Caco-2 (cell line): ENCODE measurements around the gene GABRR2. TPM values are rescaled to one million over a fixed set of nuclear protein-coding genes. Genes with fewer than 3 reads are reported as not detected.

Experiments used
- BruUV-seq: library from RNA; stranded (reverse); fragments of 400-500 nt; replicated peaks from 2 replicates; lab custom pipeline; 2021; lab: Mats Ljungman, UMichigan
- CTCF ChIA-PET: fragments of 300-600 bp; sonication (Branson Sonifier 250); formaldehyde crosslinking; loops from one replicate; lab custom pipeline; 2022; ENCODE audit warnings: antibody characterized with exemption; lab: Charles Lee
- POLR2A ChIA-PET: fragments of 300-600 bp; sonication (Branson Sonifier 250); formaldehyde crosslinking; loops from one replicate; lab custom pipeline; 2022; ENCODE audit warnings: antibody characterized with exemption; lab: Charles Lee
- DNase-seq, 2 experiments: peaks; one replicate each; pipeline versions ENCODE4 v3.0.0 to v3.0.0-alpha.2; 2020 to 2022
- H3K27me3 ChIP-seq: replicated peaks from 2 replicates; pipeline ENCODE4 v1.6.0; 2011; ENCODE audit warnings: low read length; ENCODE audit not compliant: control insufficient read depth, insufficient read depth
- H3K36me3 ChIP-seq: 2 replicates; pipeline ENCODE4 v1.5.1; 2011; ENCODE audit warnings: low read length; ENCODE audit not compliant: control insufficient read depth, insufficient read depth
- H3K4me1 ChIP-seq: fragments of 250-450 bp; sonication (Bioruptor Pico); 2 replicates; pipeline ENCODE4 v1.5.1; 2020; ENCODE audit warnings: mild to moderate bottlenecking
- H3K4me3 ChIP-seq: 2 replicates; pipeline ENCODE4 v1.5.1; 2011; ENCODE audit warnings: low read depth, mild to moderate bottlenecking, control low read depth, low read length
- H3K9me3 ChIP-seq: fragments of 250-450 bp; sonication (Bioruptor Pico); 2 replicates; pipeline ENCODE4 v1.5.1; 2020; ENCODE audit warnings: mild to moderate bottlenecking, moderate library complexity
- H3K27ac Mint-ChIP-seq: one replicate; pipeline ENCODE4 v1.8.0; 2022; ENCODE audit warnings: mixed read lengths; ENCODE audit not compliant: unreplicated experiment
- H3K27me3 Mint-ChIP-seq: one replicate; pipeline ENCODE4 v1.8.0; 2022; ENCODE audit warnings: mixed read lengths; ENCODE audit not compliant: insufficient read depth, unreplicated experiment
- H3K36me3 Mint-ChIP-seq: one replicate; pipeline ENCODE4 v1.8.0; 2022; ENCODE audit warnings: mild to moderate bottlenecking, mixed read lengths; ENCODE audit not compliant: insufficient read depth, unreplicated experiment
- H3K4me1 Mint-ChIP-seq: one replicate; pipeline ENCODE4 v1.8.0; 2022; ENCODE audit warnings: low read depth, mixed read lengths; ENCODE audit not compliant: unreplicated experiment
- H3K4me3 Mint-ChIP-seq: one replicate; pipeline ENCODE4 v1.8.0; 2022; ENCODE audit warnings: mild to moderate bottlenecking, moderate library complexity, mixed read lengths; ENCODE audit not compliant: unreplicated experiment
- H3K9me3 Mint-ChIP-seq: one replicate; pipeline ENCODE4 v1.8.0; 2022; ENCODE audit warnings: mixed read lengths; ENCODE audit not compliant: unreplicated experiment
- intact Hi-C: fragments of 100-400 bp; cut with micrococcal nuclease; formaldehyde crosslinking; loops from one replicate; pipeline ENCODE4 v1.10.0; 2022; ENCODE audit not compliant: unreplicated experiment
- total RNA-seq: library from RNA; stranded (reverse); gene quantifications from 2 replicates; pipeline ENCODE4 v1.2.3, GENCODE V29; 2022
- TF ChIP-seq, protein P1 (sequence below), 2 experiments: fragments of 200-600 bp in 1 of 2; IDR thresholded peaks; 1 replicate in 1 of 2; 2 replicates in 1 of 2; pipeline versions ENCODE4 v1.5.1 to v1.8.0; 2011 to 2022; ENCODE audit warnings: antibody characterized with exemption in 1 of 2, control low read depth in 1 of 2, inconsistent platforms in 1 of 2, low read depth in 1 of 2, low read length in 1 of 2, mild to moderate bottlenecking in 1 of 2, moderate library complexity in 1 of 2; ENCODE audit not compliant: insufficient read depth in 1 of 2, severe bottlenecking in 1 of 2, unreplicated experiment in 1 of 2

GABRR2 gene
- total RNA-seq, 1 experiment from 2014 or later = 0.29 TPM

DNA sequence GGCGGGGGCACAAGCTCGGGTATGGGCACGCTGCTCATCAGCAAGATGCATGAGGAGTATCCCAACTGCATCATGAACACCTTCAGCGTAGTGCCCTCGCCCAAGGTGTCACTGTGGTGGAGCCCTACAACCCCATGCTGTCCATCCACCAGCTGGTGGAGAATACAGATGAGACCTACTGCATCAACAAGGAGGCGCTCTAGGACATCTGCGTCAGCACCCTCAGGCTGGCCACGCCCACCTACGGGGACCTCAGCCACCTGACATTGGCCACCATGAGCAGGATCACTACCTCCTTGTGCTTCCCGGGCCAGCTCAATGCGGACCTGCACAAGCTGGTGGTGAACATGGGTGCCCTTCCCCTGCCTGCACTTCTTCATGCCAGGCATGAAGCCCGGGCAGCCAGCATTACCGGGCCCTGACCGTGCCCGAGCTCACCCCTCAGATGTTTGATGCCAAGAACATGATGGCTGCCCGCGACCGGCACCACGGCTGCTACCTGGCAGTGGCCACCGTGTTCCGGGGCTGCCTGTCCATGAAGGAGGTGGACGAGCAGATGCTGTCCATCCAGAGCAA, 12.8 kb downstream of the GABRR2 start:
- BruUV-seq = no TSS peak
- no peak overlapping the region for H3K4me3 ChIP-seq
- H3K27me3 Mint-ChIP-seq = no peaks in the 10 kb centered on the region
- intact Hi-C loops = no loop called here
- TF ChIP-seq, protein P1, sequence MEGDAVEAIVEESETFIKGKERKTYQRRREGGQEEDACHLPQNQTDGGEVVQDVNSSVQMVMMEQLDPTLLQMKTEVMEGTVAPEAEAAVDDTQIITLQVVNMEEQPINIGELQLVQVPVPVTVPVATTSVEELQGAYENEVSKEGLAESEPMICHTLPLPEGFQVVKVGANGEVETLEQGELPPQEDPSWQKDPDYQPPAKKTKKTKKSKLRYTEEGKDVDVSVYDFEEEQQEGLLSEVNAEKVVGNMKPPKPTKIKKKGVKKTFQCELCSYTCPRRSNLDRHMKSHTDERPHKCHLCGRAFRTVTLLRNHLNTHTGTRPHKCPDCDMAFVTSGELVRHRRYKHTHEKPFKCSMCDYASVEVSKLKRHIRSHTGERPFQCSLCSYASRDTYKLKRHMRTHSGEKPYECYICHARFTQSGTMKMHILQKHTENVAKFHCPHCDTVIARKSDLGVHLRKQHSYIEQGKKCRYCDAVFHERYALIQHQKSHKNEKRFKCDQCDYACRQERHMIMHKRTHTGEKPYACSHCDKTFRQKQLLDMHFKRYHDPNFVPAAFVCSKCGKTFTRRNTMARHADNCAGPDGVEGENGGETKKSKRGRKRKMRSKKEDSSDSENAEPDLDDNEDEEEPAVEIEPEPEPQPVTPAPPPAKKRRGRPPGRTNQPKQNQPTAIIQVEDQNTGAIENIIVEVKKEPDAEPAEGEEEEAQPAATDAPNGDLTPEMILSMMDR (IDR thresholded peaks at IDR 0.05; ENCODE audit: insufficient read depth in 1 of 2, low read depth in 1 of 2, low read length in 1 of 2, severe bottlenecking in 1 of 2, unreplicated experiment in 1 of 2) = no peak
- H3K4me3 Mint-ChIP-seq = no peak overlapping the region
- H3K27ac Mint-ChIP-seq = no peak overlapping the region
- H3K9me3 ChIP-seq = no peaks in the 10 kb centered on the region
- H3K4me1 ChIP-seq = no peaks in the 10 kb centered on the region
- no peaks in the 10 kb centered on the region for H3K36me3 Mint-ChIP-seq
- DNase-seq = no peak
- POLR2A ChIA-PET = no interaction called here
- H3K36me3 ChIP-seq = no peaks in the 10 kb centered on the region
- no peaks in the 10 kb centered on the region for H3K4me1 Mint-ChIP-seq
- H3K27me3 ChIP-seq = no peaks in the 10 kb centered on the region
- no peaks in the 10 kb centered on the region for H3K9me3 Mint-ChIP-seq
- CTCF ChIA-PET = no interaction called here

DNA sequence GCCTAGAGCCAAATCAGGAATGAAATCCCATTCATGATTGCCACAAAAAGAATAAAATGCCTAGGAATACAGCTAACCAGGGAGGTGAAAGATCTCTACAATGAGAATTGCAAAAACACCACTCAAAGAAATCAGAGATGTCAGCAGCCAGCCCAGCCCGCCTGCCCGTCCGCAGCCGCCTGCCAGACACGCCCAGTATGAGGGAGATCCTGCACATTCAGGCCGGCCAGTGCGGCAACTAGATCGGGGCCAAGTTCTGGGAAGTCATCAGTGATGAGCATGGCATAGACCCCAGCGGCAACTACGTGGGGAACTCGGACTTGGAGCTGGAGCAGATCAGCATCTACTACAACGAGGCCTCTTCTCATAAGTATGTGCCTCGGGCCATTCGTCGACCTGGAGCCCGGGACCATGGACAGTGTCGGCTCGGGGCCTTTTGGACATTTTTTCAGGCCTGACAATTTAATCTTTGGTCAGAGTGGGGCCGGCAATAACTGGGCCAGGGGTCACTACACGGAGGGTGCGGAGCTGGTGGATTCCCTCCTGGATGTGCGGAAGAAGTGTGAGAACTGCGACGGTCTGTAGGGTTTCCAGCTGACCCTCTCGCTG, 13.4 kb downstream of the GABRR2 start:
- Mint-ChIP-seq H3K36me3 (no peaks in the 10 kb centered on the region), H3K9me3 (no peaks in the 10 kb centered on the region), H3K27ac (no peak overlapping the region), H3K4me1 (no peaks in the 10 kb centered on the region), H3K4me3 (no peak overlapping the region), H3K27me3 (no peaks in the 10 kb centered on the region)
- intact Hi-C loops = no loop called here
- ChIA-PET CTCF (no interaction called here), POLR2A (no interaction called here)
- TF ChIP-seq, protein P1 (IDR thresholded peaks at IDR 0.05; ENCODE audit: insufficient read depth in 1 of 2, low read depth in 1 of 2, low read length in 1 of 2, severe bottlenecking in 1 of 2, unreplicated experiment in 1 of 2) = no peak
- no peaks in the 10 kb centered on the region for H3K36me3 ChIP-seq
- no peak for DNase-seq
- H3K4me1 ChIP-seq = no peaks in the 10 kb centered on the region
- no peaks in the 10 kb centered on the region for H3K27me3 ChIP-seq
- no TSS peak for BruUV-seq
- no peak overlapping the region for H3K4me3 ChIP-seq
- H3K9me3 ChIP-seq = no peaks in the 10 kb centered on the region

DNA sequence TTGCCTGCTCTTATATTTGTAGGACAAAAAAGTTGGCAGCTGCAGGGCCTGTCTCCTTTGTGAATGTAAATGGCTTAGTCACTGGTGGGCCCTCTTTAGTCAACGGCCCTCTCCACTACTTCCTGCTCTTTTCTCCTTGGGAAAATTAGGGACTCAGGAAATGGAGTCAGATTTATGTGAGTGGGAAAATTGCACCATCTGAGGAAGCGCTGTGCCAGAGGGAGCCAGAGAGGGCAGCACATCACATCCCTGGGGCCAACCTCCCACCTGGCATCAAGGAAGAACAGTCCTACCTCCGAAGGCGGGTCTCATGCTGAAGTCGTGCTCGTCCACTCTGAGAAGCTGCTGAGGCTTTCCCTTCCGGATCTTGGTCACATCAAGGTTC, 15.6 kb downstream of the GABRR2 start:
- H3K4me3 Mint-ChIP-seq = no peak overlapping the region
- intact Hi-C loops = no loop called here
- H3K27me3 ChIP-seq = no peaks in the 10 kb centered on the region
- no peaks in the 10 kb centered on the region for H3K4me1 ChIP-seq
- no TSS peak for BruUV-seq
- TF ChIP-seq, protein P1 (IDR thresholded peaks at IDR 0.05; ENCODE audit: insufficient read depth in 1 of 2, low read depth in 1 of 2, low read length in 1 of 2, severe bottlenecking in 1 of 2, unreplicated experiment in 1 of 2) = no peak
- no peaks in the 10 kb centered on the region for H3K36me3 Mint-ChIP-seq
- H3K9me3 ChIP-seq = no peaks in the 10 kb centered on the region
- DNase-seq = no peak
- no peak overlapping the region for H3K4me3 ChIP-seq
- POLR2A ChIA-PET = no interaction called here
- no peaks in the 10 kb centered on the region for H3K4me1 Mint-ChIP-seq
- H3K36me3 ChIP-seq = no peaks in the 10 kb centered on the region
- CTCF ChIA-PET = no interaction called here
- no peak overlapping the region for H3K27ac Mint-ChIP-seq
- H3K9me3 Mint-ChIP-seq = no peaks in the 10 kb centered on the region
- no peaks in the 10 kb centered on the region for H3K27me3 Mint-ChIP-seq
